ES-I3 (cell line): Measurements from ENCODE around the gene KLF5.

Source experiments
- H3K36me3 ChIP-seq: 2 replicates; pipeline ENCODE4 v1.6.1; 2013; ENCODE audit warnings: mild to moderate bottlenecking, low read length, control low read depth, moderate library complexity; ENCODE audit not compliant: insufficient read depth
- H3K4me1 ChIP-seq: 2 replicates; pipeline ENCODE4 v1.6.1; 2013; ENCODE audit warnings: mild to moderate bottlenecking, control low read depth, low read length; ENCODE audit not compliant: insufficient read depth
- H3K9ac ChIP-seq: 2 replicates; pipeline ENCODE4 v1.6.1; 2013; ENCODE audit warnings: low read depth, mild to moderate bottlenecking, low read length, moderate library complexity
- H3K9me3 ChIP-seq: 2 replicates; pipeline ENCODE4 v1.6.1; 2013; ENCODE audit warnings: mild to moderate bottlenecking, low read length, moderate library complexity; ENCODE audit not compliant: control insufficient read depth, insufficient read depth

The KLF5 gene

DNA sequence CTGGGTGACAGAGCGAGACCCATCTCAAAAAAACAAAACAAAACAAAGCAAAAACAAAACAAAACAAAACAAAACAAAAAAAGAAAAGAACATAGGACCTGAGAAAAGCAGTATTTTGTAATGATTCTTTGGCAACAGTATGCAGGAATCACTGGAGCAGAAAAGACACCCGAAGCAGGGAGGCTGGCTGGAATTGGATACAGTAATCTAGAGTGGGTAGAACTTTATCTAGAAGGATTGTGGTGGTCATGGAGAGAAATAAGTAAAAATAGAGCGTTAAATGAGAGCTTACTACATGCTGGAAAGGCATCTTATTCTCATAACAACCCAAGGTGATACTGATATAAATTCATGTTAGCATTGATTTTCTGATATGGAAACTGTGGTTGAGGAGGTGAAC is 51.2 kb downstream of the KLF5 start:
- H3K4me1 ChIP-seq: peaks cover 21% of the 10 kb centered on the region
- no peaks in the 10 kb centered on the region for H3K36me3 ChIP-seq
- H3K9ac ChIP-seq: no peak overlapping the region
- H3K9me3 ChIP-seq: no peaks in the 10 kb centered on the region

DNA sequence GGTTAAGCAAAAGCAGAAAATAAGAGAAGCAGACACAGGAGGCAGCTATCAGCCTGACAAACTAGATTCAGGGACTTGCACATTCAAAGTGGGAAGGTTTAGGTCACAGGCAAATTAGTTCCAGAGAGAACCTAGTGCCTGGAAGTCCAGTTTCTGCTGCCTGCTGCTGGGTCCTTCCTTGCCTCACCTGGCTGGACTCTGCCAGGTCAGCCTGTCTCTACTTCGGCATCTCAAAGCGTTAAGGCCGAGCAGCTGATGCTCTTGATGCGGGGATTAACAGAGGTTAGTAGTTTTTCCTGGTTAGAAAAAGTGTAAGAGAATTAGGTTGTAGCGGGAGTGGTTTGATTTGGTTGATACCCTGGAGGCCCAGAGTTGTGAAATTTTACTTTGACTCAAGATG is 52.0 kb downstream of the KLF5 start:
- Histone ChIP-seq H3K9ac (no peak overlapping the region), H3K4me1 (peaks cover 21% of the 10 kb centered on the region), H3K9me3 (no peaks in the 10 kb centered on the region), H3K36me3 (no peaks in the 10 kb centered on the region)

DNA sequence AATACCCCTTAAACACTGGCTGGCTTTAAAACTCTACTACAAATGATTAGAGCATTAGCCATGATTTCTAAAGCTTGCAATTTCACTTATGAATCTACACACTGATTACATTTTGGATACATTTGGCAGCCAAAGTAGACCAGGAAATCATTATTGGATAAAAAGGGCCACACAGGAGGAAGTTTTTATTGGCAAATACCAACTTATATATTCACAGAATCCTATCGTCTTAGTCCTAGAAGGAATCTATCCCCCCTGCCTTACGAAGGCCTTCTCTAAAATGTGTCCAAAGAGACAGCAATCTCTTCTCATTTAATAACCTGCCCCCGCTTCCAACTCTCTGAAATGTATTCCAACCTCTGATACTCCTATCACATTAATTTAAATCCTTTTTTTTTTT is 52.5 kb downstream of the KLF5 start:
- H3K4me1 ChIP-seq: peaks cover 21% of the 10 kb centered on the region
- no peaks in the 10 kb centered on the region for H3K9me3 ChIP-seq
- H3K9ac ChIP-seq: no peak overlapping the region

DNA sequence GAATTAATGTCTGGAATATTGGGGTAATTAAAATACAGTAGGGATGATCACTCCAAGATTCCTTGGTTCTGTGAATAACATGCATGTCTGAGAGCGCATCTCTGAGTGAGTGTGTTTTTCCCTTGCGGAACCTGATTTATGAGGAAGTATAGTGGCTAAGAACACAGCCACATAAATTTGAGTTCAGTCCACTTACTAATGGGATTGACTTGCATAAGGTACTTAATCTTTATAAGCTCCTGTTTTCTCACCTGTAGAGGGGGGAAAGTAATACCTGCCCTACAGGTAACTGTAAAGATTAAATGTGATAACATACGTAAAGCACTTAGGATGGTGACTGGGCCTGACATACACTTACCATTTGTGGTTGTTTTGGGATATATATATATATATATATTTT is 60.8 kb downstream of the KLF5 start:
- Histone ChIP-seq H3K4me1 (no peaks in the 10 kb centered on the region), H3K9ac (no peak overlapping the region), H3K36me3 (no peaks in the 10 kb centered on the region), H3K9me3 (no peaks in the 10 kb centered on the region)

More for the DNA sequence above, 52.5 kb downstream of the KLF5 start:
- H3K36me3 ChIP-seq: no peaks in the 10 kb centered on the region
